Smooth muscle cell (in vitro differentiated cells): ENCODE results near the gene WDR38. TPM values are rescaled to one million over a fixed set of nuclear protein-coding genes. Genes with fewer than 3 reads are reported as not detected.

Experiments
- DNase-seq: peaks from one replicate; lab custom pipeline; 2025; ENCODE audit not compliant: unreplicated experiment; lab: John Stamatoyannopoulos, UW
- H2AFZ ChIP-seq: fragments of 200-600 bp; sonication (generic); 2 replicates; pipeline ENCODE4 v1.6.0; 2016; ENCODE audit warnings: antibody characterized with exemption, low read depth, mild to moderate bottlenecking
- H3F3A ChIP-seq: fragments of 200-600 bp; sonication (generic); 2 replicates; pipeline ENCODE4 v1.6.0; 2017; ENCODE audit warnings: antibody characterized with exemption, low read depth
- H3K27ac ChIP-seq: fragments of 200-600 bp; sonication (generic); 2 replicates; pipeline ENCODE4 v1.5.1; 2016; ENCODE audit warnings: low read depth, mild to moderate bottlenecking
- H3K27me3 ChIP-seq: fragments of 200-600 bp; sonication (generic); 2 replicates; pipeline ENCODE4 v1.6.1; 2016; ENCODE audit warnings: low read depth, mild to moderate bottlenecking
- H3K36me3 ChIP-seq: fragments of 200-600 bp; sonication (generic); 2 replicates; pipeline ENCODE4 v1.5.1; 2016; ENCODE audit warnings: low read depth
- H3K4me1 ChIP-seq: fragments of 200-600 bp; sonication (generic); 2 replicates; pipeline ENCODE4 v1.5.1; 2016; ENCODE audit warnings: low read depth
- H3K4me2 ChIP-seq: fragments of 200-600 bp; sonication (generic); 2 replicates; pipeline ENCODE4 v1.6.0; 2016; ENCODE audit warnings: mild to moderate bottlenecking
- H3K4me3 ChIP-seq: fragments of 200-600 bp; sonication (generic); 2 replicates; pipeline ENCODE4 v1.5.1; 2016; ENCODE audit warnings: mild to moderate bottlenecking
- H3K79me2 ChIP-seq: fragments of 200-600 bp; sonication (generic); 2 replicates; pipeline ENCODE4 v1.6.0; 2016; ENCODE audit warnings: low read depth, mild to moderate bottlenecking
- H3K9ac ChIP-seq: fragments of 200-600 bp; sonication (generic); 2 replicates; pipeline ENCODE4 v1.6.0; 2016; ENCODE audit warnings: low read depth
- H3K9me3 ChIP-seq: fragments of 200-600 bp; sonication (generic); replicated peaks from 2 replicates; pipeline ENCODE4 v1.5.1; 2016; ENCODE audit warnings: low read depth
- H4K20me1 ChIP-seq: fragments of 200-600 bp; sonication (generic); 2 replicates; pipeline ENCODE4 v1.6.0; 2016; ENCODE audit warnings: low read depth
- WGBS: methylation state at CpG from one replicate; pipeline ENCODE4 v1.1.7; 2016; ENCODE audit warnings: low lambda C conversion rate; 5-methylcytosine and 5-hydroxymethylcytosine counted together
- polyA plus RNA-seq: library from polyadenylated mRNA; unstranded; fragments of >200 nt; fragmentation: Nextera tagmentation; extraction: Ambion mirVana; gene quantifications from 2 replicates; pipeline ENCODE4 v1.2.1, GENCODE V29; 2016
- total RNA-seq: library from RNA; depleted of rRNA; stranded (reverse); fragments of >200 nt; gene quantifications from 2 replicates; pipeline ENCODE4 v1.2.3, GENCODE V29; 2014
- TF ChIP-seq, protein P1 (sequence below): fragments of 200-600 bp; sonication (generic); IDR thresholded peaks from 2 replicates; pipeline ENCODE4 v1.5.1; 2017; ENCODE audit warnings: borderline replicate concordance, mild to moderate bottlenecking, antibody characterized with exemption; ENCODE audit not compliant: insufficient read depth, poor library complexity, severe bottlenecking

The WDR38 gene
- total and polyA plus RNA-seq, 2 experiments from 2014 or later: not detected

DNA sequence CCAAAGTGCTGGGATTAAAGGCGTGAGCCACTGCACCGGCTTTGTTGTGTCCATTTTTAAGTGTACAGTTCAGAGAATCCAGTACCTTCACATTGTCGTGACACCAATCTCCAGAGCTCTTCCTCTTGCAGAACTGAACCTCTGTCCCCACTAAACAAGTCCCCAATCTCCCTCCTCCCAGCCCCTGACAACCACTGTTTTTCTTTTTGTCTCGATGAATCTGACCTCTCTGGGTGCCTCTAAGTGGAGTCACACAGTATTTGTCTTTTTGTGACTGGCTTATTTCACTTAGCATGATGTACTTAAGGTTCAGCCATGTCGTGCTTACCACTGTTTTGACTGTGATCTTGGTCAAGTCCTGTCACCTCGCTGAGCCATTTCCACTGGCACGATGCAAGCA, 1.6 kb downstream of the WDR38 start:
- H4K20me1 ChIP-seq: peaks cover 38% of the 10 kb centered on the region
- peaks cover 21% of the 10 kb centered on the region for H3F3A ChIP-seq
- no peak overlapping the region for H3K4me3 ChIP-seq
- H3K9ac ChIP-seq: no peak overlapping the region
- TF ChIP-seq, protein P1, sequence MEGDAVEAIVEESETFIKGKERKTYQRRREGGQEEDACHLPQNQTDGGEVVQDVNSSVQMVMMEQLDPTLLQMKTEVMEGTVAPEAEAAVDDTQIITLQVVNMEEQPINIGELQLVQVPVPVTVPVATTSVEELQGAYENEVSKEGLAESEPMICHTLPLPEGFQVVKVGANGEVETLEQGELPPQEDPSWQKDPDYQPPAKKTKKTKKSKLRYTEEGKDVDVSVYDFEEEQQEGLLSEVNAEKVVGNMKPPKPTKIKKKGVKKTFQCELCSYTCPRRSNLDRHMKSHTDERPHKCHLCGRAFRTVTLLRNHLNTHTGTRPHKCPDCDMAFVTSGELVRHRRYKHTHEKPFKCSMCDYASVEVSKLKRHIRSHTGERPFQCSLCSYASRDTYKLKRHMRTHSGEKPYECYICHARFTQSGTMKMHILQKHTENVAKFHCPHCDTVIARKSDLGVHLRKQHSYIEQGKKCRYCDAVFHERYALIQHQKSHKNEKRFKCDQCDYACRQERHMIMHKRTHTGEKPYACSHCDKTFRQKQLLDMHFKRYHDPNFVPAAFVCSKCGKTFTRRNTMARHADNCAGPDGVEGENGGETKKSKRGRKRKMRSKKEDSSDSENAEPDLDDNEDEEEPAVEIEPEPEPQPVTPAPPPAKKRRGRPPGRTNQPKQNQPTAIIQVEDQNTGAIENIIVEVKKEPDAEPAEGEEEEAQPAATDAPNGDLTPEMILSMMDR: no peak
- peaks cover 5% of the 10 kb centered on the region for H3K4me1 ChIP-seq
- H3K36me3 ChIP-seq: peaks cover 4% of the 10 kb centered on the region
- no peak overlapping the region for H2AFZ ChIP-seq
- no peak overlapping the region for H3K4me2 ChIP-seq
- 85% methylated on average over 7 of the region's 7 CpGs for WGBS
- no peak overlapping the region for H3K27ac ChIP-seq
- DNase-seq: no peak
- peaks cover 12% of the 10 kb centered on the region for H3K79me2 ChIP-seq
- H3K9me3 ChIP-seq: no peaks in the 10 kb centered on the region
- no peaks in the 10 kb centered on the region for H3K27me3 ChIP-seq

DNA sequence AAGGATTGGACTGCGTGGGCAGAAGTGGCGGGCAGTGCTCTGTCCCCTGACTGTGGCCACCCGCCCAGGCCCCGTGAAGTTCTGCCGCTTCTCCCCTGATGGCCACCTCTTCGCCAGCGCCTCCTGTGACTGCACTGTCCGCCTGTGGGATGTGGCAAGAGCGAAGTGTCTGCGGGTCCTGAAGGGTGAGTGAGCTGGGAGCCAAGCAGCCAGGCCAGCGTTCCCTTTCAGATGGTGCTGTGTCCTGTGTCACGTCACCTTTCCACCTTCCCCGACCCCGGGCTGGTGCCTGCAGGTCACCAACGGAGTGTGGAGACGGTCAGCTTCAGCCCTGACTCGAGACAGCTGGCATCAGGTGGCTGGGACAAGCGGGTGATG, 2.3 kb downstream of the WDR38 start:
- H3K27me3 ChIP-seq: no peaks in the 10 kb centered on the region
- H3K36me3 ChIP-seq: peaks cover 4% of the 10 kb centered on the region
- no peak overlapping the region for H3K4me2 ChIP-seq
- no peak overlapping the region for H3K4me3 ChIP-seq
- H2AFZ ChIP-seq: no peak overlapping the region
- DNase-seq: no peak
- H3F3A ChIP-seq: peaks cover 26% of the 10 kb centered on the region
- WGBS: 96% methylated on average over 18 of the region's 18 CpGs
- TF ChIP-seq, protein P1: no peak
- H3K9me3 ChIP-seq: no peaks in the 10 kb centered on the region
- H3K79me2 ChIP-seq: peaks cover 20% of the 10 kb centered on the region
- H3K27ac ChIP-seq: no peak overlapping the region
- peaks cover 45% of the 10 kb centered on the region for H4K20me1 ChIP-seq
- H3K4me1 ChIP-seq: peaks cover 12% of the 10 kb centered on the region
- H3K9ac ChIP-seq: no peak overlapping the region

DNA sequence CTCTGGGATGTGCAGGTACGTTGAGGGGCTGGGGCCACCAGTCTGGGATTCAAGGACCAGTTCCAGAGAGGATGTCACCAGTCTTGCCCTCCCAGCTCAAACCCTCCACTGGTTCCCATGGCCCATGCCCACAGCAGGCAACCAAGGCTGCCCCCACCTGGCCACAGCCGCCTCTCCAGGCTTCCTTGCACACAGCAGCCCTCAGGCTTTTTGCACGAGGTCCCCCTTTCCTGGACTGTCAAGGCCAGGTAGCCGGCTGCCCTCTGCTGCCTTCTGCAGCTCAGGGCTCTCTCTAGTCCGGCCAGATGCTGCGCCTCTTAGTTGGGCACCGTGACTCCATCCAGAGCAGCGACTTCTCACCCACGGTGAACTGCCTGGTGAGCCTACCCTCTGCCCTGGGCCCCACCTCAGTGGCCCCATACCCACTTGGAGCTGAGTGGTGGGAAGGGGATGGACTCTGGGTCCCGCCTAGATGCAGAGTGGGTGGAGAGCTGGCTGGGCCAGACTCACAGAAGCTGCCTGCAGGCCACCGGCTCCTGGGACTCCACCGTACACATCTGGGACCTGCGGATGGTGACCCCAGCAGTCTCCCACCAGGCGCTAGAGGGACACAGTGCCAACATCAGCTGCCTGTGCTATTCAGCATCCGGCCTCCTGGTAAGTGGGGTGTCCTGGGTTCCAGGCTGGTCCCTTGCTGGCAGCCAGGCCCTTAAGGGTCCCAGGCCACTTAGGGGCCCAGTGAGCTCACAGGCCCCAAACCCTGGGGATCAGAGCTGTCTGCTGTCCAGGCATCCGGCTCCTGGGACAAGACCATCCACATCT, 2.9 kb downstream of the WDR38 start:
- Histone ChIP-seq H3K79me2 (peaks cover 26% of the 10 kb centered on the region), H2AFZ (no peak overlapping the region), H3K4me3 (no peak overlapping the region), H3K36me3 (peaks cover 4% of the 10 kb centered on the region), H4K20me1 (peaks cover 51% of the 10 kb centered on the region), H3K4me1 (peaks cover 12% of the 10 kb centered on the region), H3K9me3 (no peaks in the 10 kb centered on the region), H3K4me2 (no peak overlapping the region), H3F3A (peaks cover 26% of the 10 kb centered on the region), H3K27me3 (no peaks in the 10 kb centered on the region), H3K27ac (no peak overlapping the region), H3K9ac (no peak overlapping the region)
- WGBS: 69% methylated on average over 16 of the region's 16 CpGs
- no peak for DNase-seq
- TF ChIP-seq, protein P1: no peak
